Measurements from ENCODE around the gene HSPB7. TPM values are rescaled to one million over a fixed set of nuclear protein-coding genes. Genes with fewer than 3 reads are reported as not detected.

The HSPB7 gene
- total RNA-seq, 2 donors from 2014 or later = not detected

DNA sequence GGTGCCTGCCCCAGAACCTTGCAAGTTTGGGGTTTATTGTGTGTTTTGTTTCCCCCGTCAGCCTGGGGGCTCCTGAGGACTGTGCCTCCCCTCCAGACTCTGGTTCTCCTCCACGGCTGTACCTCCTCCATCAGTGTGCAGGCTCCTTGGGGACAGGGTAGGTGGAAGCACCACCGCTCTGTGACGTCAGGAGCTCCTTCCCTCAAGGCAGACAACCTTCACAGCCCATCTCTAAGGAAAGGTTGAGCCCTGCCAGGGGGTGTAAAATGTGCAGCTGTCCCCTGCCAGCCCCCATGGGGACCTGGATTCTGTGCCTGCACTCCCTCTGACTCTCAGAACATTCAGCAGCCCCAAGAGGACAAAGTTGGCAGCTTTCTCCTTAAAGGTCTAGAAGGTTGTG, 465 bp upstream of the HSPB7 start:
- Mint-ChIP-seq H3K36me3 (no peaks in the 10 kb centered on the region), H3K9me3 (no peaks in the 10 kb centered on the region), H3K27ac (no peak overlapping the region)
- DNase-seq (ENCODE audit: low spot score in 2 of 2) = no peak
- ATAC-seq = no peak

DNA sequence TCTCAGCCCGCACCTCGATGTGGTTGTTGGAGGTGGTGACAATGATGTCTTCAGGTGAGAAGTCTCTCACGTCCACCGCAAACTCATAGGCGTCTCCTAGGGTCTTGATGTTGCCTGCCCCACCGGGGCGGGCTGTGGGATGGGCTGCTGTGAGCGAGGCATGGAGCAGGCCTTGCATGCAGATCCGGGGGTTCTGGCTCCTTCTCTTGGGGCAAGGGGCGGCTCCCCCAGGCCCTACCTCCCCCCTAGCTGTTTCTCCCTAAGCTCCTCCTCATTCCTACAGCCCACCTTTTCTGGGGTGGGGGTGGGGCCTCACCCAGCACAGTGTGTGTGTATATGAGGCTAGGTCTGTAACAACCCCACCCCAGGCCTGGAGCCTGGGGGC, 775 bp downstream of the HSPB7 start:
- no peaks in the 10 kb centered on the region for H3K36me3 Mint-ChIP-seq
- H3K27ac Mint-ChIP-seq = no peak overlapping the region
- no peaks in the 10 kb centered on the region for H3K9me3 Mint-ChIP-seq
- ATAC-seq (no peak), DNase-seq (ENCODE audit: low spot score in 2 of 2) (no peak)

DNA sequence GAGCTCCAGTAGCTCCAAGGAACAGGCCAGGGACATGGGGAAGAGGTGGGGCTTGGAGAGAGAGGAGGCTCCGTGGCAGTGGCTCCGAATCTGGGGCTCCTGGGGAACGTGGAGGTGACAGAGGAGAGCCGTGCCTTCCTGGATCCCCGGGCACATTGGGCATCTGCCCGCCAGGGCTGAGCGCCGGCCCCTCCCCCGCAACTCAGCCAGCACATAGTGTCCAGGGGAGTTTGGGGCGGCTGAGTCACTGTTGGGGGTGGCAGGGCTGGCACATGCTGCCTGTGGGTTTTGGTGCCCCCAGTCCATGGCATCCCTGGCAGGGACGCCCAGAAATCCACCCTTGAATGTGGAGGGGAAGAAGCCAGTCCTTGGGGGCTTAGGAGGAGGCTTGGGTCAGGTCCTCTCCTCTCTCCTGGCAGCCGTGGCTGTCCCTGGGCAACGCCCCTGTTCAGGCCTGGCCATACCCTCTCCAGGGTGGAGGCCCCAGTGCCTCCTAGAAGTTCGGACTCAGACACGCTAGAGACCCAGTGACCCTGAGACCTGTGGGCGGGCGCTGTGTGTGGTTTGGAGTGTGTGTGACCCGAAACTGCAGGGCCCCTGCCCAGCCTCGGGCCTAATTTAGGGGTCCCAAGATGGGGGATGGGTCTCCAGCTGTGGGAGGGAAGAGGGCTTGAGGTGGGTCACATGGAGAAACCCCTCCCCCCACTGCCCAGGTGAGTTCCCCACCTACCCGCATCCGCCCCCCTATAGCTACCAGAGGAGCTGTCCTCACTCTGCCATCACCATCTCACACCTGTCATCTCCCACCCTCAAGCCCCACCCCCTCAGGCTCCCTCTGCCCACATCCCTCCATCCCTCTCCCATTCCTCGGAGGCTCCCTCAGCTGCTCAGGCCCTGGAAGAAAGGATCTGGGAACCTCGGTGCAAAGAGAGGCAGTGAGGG, 1.6 kb downstream of the HSPB7 start:
- ATAC-seq = no peak
- H3K27ac Mint-ChIP-seq = no peak overlapping the region
- H3K36me3 Mint-ChIP-seq = no peaks in the 10 kb centered on the region
- H3K9me3 Mint-ChIP-seq = no peaks in the 10 kb centered on the region
- no peak for DNase-seq (ENCODE audit: low spot score in 2 of 2)

- H3K9me3 Mint-ChIP-seq = no peaks in the 10 kb centered on the region
- no peak overlapping the region for H3K27ac Mint-ChIP-seq
- no peaks in the 10 kb centered on the region for H3K36me3 Mint-ChIP-seq
- ATAC-seq = no peak
- DNase-seq (ENCODE audit: low spot score in 2 of 2) = no peak
Observed at GRCh38 chr1:16015491-16015890, 2.4 kb downstream of the HSPB7 start.

GRCh38 chr1:16014509-16015482, 3.0 kb downstream of the HSPB7 start:
- no peak for DNase-seq (ENCODE audit: low spot score in 2 of 2)
- no peak for ATAC-seq
- peak overlapping the region in 1 of 2 donors; percentile 36 for H3K27ac Mint-ChIP-seq
- H3K9me3 Mint-ChIP-seq = no peaks in the 10 kb centered on the region
- H3K36me3 Mint-ChIP-seq = no peaks in the 10 kb centered on the region

DNA sequence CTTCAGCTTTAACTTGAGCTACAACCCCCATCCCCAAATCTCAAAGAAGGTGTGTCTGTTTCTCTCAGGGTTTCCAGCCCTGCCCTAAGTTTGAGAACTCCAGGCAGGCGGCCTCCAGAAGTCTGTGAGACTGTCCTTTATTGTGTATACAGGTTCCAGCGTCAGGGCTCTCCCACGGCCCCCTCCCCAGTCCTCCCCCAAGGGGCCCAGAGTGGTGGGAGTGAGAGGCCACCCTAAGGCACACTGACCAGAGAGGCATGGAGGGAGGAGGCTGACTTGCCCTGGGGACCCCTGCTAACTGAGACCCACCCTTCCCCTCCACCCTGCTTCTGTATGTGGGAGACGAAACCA, 4.0 kb downstream of the HSPB7 start:
- H3K36me3 Mint-ChIP-seq = no peaks in the 10 kb centered on the region
- no peak for ATAC-seq
- H3K27ac Mint-ChIP-seq = no peak overlapping the region
- H3K9me3 Mint-ChIP-seq = no peaks in the 10 kb centered on the region
- no peak for DNase-seq (ENCODE audit: low spot score in 2 of 2)

DNA sequence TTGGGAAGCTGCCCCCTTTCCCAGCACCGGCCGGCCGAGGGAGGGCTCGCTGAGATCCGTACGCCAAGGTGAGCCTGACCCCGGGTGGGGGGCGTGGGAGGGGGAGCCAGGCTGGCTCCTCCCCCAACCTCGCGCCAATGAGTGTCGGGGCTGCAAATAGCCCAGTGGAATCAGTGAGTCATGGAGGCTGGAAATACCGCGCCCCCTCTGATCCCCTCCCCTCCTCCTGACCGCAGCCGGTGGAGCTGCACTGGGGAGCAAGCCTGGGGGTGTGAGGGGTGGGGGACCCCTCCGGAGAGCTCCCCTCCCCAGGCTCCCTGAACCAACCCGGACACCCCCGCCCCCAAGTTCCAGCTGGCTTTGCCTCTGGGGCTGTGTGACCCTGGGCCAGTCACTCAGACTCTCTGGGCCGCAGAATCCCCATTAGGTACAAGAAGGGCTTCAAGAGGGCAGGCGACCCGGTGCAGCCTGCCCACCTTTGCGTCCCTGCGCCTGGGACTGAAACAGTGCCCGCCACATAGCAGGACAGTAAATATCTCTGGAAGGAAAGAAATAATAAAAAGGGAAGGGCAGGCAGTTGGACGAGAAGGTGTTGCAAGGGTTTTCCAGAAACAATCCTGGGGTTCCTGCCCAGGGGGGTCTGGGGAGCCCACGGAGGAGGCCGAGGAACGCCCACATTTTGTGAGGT, 4.5 kb downstream of the HSPB7 start:
- peak in 1 of 2 donors; percentile 42 for DNase-seq (ENCODE audit: low spot score in 2 of 2)
- H3K27ac Mint-ChIP-seq = peak overlapping the region in 1 of 2 donors; percentile 4

GRCh38 chr1:16012590-16013219, 5.1 kb downstream of the HSPB7 start:
- no peak for DNase-seq (ENCODE audit: low spot score in 2 of 2)
- H3K36me3 Mint-ChIP-seq = no peaks in the 10 kb centered on the region
- peak; percentile 48 to 56 for ATAC-seq
- no peaks in the 10 kb centered on the region for H3K9me3 Mint-ChIP-seq
- H3K27ac Mint-ChIP-seq = peak overlapping the region in 1 of 2 donors; percentile 44

More for the DNA sequence above, 4.5 kb downstream of the HSPB7 start:
- peak; percentile 68 to 77 for ATAC-seq
- Mint-ChIP-seq H3K36me3 (no peaks in the 10 kb centered on the region), H3K9me3 (no peaks in the 10 kb centered on the region)

DNA sequence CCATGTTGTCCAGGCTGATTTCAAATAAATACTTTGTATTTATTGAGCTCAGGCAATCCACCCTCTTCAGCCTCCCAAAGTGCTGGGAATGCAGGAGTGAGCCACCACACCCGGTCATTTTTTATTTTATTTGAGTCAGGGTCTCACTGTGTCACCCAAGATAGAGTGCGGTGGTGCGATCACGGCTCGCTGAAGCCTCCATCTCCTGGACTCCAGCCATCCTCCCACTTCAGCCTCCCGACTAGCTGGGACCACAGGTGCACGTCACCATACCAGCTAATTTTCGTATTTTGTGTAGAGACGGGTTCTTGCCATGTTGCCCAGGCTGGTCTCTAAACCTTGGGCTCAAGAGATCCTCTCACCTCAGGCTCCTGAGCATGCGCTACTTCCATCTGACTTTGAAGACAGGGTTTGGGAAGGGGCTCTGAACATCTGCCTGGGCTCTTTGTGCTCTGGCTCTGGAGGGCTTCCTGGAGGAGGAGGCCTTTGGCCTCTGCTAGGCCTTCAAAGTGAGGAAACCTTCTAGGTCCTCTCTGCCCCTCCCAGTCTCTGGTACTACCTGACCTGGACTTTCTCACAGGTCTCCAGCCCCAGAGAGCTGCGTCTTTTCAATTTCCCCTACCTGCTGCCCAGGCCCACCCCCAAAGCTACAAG, 5.8 kb downstream of the HSPB7 start:
- H3K27ac Mint-ChIP-seq = no peak overlapping the region
- no peaks in the 10 kb centered on the region for H3K9me3 Mint-ChIP-seq
- DNase-seq (ENCODE audit: low spot score in 2 of 2) (no peak), ATAC-seq (no peak)
- H3K36me3 Mint-ChIP-seq = no peaks in the 10 kb centered on the region

DNA sequence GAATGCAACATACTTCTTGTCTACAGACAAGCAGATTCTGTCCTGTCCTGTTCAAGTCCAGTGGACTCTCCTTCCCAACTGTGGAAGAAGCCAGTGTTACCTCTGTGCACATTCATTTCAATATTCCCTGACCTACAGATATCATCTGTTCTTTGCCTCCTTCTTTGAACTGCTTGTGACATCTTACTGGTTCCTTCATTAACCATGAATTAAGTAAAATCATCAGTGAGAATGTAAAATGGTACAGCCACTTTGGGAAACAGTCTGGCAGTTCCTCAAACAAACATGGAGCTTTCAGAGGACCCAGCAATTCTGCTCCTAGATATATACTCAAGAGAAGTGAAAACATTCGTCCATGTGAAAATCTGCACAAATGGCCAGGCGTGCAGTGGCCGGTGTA, 7.0 kb downstream of the HSPB7 start:
- Mint-ChIP-seq H3K27ac (no peak overlapping the region), H3K9me3 (no peaks in the 10 kb centered on the region), H3K36me3 (no peaks in the 10 kb centered on the region)
- ATAC-seq (no peak), DNase-seq (ENCODE audit: low spot score in 2 of 2) (no peak)

DNA sequence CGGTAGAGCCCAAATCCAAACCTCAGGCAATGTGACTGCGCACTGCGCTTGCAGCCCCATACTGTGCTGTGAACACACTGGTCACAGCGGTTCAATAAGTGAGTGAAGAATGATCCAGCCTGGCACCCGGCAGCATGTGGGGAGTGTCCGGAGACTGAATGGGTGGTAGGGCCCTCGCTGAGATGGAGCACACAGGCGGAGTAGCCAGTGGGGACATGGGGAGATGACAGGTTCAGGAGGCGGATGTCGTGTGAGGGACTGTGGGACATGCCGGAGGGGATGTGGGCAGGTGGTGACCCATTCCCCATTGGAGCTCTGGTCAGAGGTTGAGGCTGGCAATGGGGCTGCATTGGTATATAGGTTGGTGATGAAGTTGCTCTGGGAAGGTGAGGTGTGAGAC, 8.2 kb downstream of the HSPB7 start:
- ATAC-seq (no peak), DNase-seq (ENCODE audit: low spot score in 2 of 2) (no peak)
- Mint-ChIP-seq H3K36me3 (no peaks in the 10 kb centered on the region), H3K9me3 (no peaks in the 10 kb centered on the region), H3K27ac (no peak overlapping the region)

DNA sequence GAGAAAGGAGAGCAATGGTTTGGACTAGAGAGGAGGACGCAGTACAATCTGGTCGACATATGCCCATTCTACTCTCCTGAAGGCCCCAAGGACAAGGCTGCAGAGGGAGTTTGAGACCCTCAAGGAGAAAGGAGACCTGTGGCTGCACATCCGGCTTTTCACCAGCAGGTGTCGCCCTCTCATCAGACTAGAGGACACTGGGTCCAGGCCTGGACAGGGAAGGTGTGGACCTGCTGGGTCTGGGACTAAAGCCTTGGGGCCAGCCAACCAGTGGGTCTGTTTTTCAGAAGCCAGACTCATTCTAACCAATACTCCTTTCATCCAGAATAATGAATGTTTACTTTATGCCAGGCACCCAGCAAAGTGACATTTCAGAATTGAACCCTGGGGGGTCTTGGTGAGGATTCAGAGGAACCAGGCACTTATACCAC, 8.8 kb downstream of the HSPB7 start:
- ATAC-seq (peak; percentile 53 to 67), DNase-seq (ENCODE audit: low spot score in 2 of 2) (peak; percentile 71 to 82)
- no peak overlapping the region for H3K27ac Mint-ChIP-seq
- no peaks in the 10 kb centered on the region for H3K9me3 Mint-ChIP-seq
- H3K36me3 Mint-ChIP-seq = no peaks in the 10 kb centered on the region

GRCh38 chr1:16007671-16008341, 10.0 kb downstream of the HSPB7 start:
- H3K36me3 Mint-ChIP-seq = no peaks in the 10 kb centered on the region

GRCh38 chr1:16006552-16007485, 11.0 kb downstream of the HSPB7 start:
- Mint-ChIP-seq H3K9me3 (no peaks in the 10 kb centered on the region), H3K27ac (no peak overlapping the region), H3K36me3 (no peaks in the 10 kb centered on the region)
- ATAC-seq (peak; percentile 67 to 84), DNase-seq (ENCODE audit: low spot score in 2 of 2) (no peak)

More at GRCh38 chr1:16007671-16008341, 10.0 kb downstream of the HSPB7 start:
- no peak for DNase-seq (ENCODE audit: low spot score in 2 of 2)
- no peak for ATAC-seq
- H3K27ac Mint-ChIP-seq = no peak overlapping the region
- no peaks in the 10 kb centered on the region for H3K9me3 Mint-ChIP-seq
